Fibroblast of skin of back (primary cell): ENCODE data around the gene PARD3B.
A peak's percentile ranks its signal among the peaks of the same experiment; 100 is the strongest.
"Not testable (repeated sequence)": the region's sequence is repeated elsewhere in the genome, so short reads cannot be mapped to it uniquely, and the experiment has no call there.

ENCODE experiments used
- DNase-seq: peaks from one replicate; pipeline ENCODE4 v3.0.0-alpha.2; 2013

PARD3B gene

DNA sequence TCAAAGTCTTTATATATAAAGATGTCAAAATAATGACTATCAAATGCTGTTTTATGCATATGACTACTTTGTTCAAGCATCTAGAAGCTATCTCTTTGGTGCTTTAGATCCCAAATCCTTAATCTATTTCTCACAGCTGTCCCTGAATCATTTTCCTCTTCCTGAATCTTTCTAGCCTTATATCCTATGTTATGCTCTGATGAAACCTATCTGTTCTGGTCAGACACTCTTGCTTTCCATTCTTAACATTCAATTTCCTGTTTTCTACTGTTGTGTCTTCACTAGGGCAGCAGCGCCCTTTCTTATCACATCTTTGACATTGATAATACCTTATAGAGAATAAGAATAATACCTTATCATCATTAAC is 6.3 kb upstream of the PARD3B start:
- no peak for DNase-seq

DNA sequence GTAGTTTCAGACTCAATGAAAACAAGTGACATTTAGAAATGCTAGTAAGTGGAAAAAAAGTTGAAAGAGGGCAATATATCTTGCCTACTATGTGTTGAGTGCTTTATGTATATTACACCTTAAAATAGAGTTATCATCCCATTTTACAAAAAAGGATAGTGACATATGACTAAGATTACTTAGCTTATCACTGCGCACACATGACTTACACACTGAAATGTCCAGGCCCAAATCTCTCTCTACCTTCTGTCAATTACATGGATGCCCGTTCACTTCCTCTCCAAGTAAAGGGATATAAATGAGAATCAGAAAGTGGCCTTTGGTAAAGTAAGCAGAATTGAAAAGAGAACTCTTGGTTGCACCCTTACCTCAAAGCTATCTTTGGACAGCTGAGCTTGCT is 3.6 kb upstream of the PARD3B start:
- no peak for DNase-seq

DNA sequence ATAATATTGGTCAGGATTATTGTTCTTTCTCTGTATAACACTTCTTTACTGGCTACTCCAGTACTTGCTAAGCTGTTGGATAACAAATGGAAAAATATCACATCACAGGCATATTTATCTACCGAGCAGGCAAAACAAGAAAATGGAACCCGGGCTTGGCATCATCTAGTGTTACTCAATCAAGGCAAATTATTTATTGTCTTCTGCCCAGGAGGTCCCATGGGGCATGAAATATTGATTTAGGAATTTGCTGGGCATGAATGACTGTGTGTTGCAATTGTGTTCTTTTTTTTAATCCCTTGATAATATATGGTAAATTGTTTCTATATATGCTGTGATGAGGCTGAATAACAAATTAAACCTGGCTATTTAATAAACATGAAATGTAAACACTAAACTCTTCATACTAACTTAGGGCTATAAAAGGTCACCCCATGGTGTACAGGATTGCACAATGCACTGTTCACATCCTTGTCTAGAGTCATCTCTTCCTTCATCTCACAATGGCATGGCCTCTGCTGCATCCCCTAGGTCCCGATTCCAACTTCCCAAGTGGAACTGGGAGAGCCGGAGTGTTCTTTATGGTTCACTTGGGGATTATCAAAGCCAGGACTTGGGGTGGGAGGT is 2.2 kb upstream of the PARD3B start:
- no peak for DNase-seq

DNA sequence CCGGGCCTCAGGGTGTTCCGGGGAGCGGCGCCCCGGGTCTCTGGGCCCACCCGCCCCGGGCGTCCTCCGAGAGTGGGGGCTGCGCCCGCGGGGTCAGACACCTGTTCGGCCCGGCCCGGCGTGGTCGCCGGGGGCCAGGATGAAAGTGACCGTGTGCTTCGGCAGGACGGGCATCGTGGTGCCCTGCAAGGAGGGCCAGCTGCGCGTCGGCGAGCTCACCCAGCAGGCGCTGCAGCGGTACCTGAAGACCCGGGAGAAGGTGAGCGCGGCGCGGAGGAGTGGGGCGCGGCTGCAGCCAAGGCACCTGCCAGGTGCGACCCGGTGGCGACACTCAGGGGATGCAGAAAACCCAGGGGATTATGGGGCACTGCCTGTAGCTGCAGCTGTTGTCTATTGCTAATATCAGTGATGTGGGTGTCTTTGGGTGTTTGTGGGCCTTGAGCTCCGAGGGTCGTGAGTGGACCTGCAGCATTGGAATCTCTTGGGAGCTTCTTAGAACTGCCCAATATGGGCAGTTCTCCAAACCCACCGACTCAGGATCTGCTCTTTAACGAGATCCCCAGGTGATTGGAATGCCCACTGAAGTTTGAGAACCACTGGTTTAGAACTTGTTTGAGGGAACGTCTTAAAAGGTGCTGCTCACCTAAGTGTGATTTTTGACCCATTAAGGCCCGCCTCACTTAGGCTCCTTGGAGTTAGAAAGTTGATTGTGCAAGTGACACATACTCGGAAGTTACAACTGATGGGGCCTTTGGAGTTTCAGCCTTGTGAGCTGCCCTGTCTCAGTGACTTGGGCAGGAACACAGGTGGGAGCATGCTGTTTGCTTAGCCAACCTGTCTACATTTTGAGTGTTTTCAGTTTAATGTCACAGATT is 823 bp downstream of the PARD3B start:
- no peak for DNase-seq

DNA sequence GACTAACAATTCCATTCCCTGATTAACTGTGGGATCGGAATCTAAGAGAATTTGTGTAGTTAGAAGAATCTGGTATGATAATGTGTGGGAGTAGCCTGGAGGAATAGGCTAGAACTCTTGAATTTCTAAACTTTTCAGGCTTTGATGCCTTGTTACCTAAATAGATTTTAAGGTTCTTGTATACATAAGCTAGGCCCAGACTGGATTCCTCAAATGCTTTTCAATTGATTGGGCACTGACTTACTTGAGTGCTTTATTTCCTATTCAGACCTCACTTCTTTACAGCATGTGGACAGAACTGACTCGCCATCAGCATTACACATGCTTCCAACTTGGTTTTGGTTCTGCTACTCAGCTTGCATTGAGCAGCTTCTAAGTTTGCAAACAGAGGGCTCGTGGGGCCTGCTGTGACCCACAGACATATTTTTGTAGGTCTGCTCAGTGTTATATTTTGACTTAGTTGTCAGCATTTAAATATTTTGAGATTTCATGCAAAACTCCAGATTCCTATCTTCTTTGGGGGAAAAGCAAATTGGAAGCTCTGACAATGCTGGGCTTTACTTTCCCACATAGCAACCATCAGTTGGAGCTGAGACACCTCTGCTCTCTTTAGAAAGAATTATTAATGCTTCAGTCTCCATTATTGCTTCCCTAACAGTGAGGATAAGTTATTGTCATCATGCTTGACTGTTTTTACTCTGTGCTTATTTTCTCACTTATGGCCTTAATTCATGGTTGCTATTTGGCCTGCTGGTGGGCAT is 5.7 kb downstream of the PARD3B start:
- DNase-seq: peak; percentile 78

DNA sequence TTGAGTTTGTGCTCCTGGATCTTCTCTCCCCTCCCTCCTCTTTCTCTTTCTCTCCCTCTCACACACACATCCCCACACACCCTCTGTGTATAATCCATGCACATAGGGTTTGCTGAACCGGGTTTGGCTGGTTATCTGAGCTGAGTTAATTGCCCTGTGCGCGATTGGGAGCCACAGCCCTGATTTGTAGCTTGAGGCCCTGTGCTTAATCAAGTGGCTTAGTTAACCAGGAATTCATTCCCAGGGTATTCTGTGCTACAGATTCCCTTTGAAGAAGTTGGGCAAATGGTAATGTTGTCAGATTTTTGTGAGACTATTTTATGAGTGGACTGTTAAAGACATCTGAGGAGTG is 6.2 kb downstream of the PARD3B start:
- no peak for DNase-seq

DNA sequence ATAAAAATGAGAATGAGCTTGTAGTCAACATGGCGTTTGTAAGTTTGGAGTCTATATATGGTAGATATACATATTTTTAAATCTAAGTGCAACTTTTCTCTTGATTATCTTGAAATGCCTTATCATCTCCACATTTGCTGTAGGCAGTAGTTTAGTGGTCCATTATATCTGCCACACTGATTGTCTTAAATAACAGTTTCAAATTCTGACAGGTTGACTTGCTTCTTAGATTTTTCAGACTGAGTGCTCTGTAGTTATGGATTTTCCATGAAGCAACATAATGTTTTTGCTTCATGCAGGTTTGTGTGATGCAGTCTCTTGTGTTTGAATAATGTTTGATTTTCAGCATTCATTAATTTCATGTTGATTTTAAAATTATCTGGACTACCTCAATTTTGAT is 12.3 kb downstream of the PARD3B start:
- DNase-seq: no peak

DNA sequence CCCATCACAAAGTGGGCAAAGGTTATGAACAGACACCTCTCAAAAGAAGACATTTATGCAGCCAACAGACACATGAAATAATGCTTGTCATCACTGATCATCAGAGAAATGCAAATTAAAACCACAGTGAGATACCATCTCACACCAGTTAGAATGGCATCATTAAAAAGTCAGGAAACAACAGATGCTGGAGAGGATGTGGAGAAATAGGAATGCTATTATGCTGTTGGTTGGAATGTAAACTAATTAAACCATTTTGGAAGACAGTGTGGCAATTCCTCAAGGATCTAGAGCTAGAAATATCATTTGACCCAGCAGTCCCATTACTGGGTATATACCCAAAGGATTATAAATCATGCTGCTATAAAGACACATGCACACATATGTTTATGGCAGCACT is 14.1 kb downstream of the PARD3B start:
- DNase-seq: not testable (repeated sequence)

DNA sequence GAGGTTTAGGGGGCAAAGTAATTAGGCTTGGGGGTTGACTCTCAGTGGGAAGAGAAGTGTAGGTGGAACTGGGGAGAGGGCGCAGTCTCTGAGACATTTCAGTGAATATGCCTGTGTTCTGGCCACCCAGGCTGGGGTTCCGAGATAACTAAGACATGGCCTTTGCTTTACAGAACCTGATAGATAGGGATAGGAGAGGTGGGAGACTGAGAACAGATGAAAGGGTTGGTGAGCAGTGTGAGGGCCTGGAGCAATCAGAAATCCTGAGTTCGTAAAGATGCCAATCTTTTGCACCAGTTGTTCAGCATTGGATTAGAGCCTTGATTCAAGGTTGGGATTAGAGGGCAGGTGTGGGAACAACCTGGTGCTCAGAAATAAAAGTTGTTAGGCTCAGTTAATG is 15.6 kb downstream of the PARD3B start:
- no peak for DNase-seq

DNA sequence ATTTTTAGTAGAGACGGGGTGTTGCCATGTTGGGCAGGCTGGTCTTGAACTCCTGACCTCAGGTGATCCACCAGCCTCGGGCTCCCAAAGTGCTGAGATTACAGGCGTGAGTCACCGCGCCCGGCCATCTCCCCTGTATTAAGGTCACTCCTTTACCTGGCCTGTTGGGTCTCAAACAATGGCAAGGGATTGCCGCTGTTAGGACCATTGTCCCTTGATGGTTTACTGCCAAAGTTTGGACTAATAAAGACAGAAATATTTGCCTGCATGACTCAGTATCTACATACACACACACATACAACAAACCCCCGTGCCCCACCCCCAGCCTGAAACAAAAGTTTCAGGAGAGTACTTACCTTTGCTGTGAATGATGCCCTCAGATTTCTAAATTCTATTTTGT is 16.5 kb downstream of the PARD3B start:
- no peak for DNase-seq

DNA sequence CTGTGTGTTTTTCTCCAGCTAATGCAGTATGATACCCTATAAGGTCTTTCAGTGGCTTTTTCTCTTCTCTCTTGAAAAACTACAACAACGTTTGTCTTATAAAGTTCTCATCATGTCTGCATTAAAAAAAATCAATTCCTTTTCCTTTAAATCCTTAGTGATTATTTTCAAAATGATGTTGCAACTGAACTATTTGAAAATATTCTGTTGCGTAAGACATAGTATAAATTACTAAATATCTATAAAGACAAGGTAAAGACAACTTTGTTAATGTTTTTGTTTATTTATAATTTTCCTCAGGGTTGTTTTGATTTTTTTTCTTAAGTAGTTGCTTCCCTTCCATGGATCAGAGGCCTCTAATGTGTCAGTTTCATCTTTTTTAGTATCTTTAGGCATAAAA is 21.2 kb downstream of the PARD3B start:
- DNase-seq: no peak

DNA sequence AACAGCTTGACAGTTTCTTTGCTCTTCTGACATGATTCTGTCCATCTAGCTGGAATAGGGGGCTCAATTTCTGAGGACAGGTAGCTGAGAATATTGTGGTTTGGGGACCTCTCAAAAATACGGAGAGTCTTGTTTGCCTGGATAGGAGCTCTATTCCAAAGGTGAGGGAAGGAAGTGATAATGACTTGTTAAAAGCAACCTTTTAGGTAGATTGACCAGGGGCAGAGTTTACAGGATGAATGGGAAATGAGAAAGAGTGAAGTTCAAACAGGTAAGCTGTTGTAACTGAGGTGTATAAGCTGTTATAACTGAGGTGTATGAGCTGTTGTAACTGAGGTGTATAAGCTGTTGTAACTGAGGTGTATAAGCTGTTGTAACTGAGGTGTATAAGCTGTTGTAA is 25.1 kb downstream of the PARD3B start:
- no peak for DNase-seq

DNA sequence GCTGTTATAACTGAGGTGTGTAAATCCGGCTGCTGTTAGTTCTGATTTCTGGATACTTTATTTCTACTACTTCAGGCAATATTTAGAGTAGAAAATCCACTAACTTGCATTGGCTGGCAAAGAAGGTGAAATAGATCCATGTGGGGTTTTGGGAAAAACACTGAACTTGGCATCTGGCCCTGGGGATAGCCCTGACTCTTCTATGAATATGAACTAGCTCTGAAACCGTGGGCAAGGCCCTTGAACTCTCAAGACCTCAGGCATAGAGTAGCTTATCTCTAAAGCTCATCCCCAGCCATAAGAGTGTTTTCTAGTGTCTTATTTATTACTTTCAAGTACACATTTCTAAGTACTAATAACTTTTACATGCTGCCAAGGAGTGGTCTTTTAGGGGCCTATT is 25.8 kb downstream of the PARD3B start:
- DNase-seq: no peak

DNA sequence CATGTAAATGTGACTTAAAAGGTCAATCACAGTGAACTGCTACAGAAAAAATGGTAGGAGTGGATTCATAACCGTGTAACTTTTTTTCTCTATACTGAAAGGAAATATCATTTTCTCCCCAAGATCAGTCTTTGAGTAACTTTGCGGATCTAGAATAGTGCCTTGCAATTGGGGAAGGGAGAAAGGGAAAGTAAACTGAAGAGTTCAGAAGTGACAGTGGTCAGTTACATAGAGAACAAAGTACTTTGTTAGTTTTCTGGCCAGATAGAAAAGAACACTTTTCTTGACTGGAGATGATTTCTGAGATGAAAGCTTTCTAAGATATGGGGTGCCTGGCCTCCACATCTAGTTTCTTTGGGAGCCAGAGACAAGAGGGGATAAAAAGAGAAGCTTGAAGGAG is 26.6 kb downstream of the PARD3B start:
- DNase-seq: no peak

DNA sequence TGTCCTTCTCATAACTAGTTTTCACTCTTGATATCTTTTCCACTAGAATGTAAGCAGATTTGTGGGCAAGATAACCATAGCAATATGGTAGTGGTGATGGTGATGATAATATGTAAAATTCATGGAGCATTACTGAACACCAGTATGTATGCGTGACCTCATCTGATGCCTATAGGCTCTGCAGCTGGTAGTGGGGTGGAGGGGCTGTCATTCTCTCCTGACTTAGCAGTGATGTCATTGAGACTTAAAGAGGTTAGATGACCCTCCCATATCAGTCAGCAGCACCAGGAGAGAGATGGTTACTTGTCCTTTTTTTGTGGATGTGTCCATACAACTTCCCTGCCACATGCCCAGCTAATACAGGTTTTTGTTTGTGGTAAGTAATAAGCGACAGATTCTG is 27.9 kb downstream of the PARD3B start:
- no peak for DNase-seq

DNA sequence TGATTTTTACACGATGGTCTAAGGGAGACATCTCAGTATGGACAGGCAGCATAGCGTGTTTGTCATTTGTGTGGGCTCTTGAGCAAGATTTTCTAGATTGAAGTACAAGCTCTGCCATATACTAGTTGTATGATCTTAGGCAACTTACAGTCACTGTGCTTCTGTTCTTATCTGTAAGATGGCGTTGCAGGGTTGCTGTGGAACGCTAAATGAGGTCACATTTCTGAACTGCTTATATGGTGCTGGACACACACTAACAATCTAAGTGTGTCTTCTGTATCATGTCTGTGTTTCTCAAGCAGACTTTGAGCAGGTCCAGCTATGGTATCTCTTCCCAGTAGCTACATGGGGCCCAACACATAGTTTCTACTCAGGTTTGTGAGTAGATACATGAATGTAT is 29.2 kb downstream of the PARD3B start:
- DNase-seq: no peak

DNA sequence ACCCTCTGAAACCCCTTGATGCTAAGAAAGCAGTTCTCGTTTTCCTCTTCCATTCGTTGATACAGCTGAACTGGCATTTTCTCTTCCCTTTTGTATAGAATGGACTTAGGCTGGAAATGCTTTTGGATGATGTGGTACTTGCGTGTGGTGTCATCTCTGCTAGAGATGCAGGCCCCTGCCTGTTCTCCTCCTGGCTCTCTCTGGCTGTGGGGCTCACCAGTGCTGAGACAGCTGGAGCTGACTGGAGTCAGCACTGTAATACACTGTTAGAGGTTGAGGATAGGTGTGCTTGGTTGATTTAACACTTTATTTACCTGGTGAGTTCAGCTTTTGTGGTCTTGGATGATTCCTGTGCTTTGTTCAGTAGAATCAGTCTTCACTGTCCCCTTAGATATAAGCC is 30.2 kb downstream of the PARD3B start:
- DNase-seq: no peak

DNA sequence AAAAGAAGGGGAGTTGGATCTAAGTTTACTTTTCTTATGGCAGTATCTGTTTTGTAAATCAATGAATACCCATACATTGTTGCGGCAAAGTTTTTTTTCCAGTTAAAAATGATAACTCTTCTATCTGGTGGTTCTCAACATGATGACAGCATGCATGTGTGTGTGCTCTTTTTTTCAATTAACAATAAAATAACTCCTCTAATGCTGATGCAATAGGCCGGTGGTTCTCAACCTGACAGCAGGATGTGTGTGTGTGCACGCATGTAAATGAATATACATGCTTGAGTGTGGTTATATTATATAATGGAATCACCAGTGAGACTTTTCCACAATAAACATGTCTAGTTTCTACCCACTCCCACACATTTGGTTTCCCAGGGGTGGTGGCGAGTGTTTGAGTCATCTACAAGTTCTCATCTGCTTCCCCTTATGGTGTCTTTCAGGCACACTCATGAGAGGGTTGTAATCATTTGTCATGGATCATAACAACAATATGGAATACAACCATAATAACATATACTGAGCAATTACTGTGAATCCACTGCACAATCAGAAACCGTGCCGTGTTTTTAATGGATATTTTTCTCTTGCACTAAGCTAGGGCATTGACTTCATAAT is 31.2 kb downstream of the PARD3B start:
- no peak for DNase-seq

DNA sequence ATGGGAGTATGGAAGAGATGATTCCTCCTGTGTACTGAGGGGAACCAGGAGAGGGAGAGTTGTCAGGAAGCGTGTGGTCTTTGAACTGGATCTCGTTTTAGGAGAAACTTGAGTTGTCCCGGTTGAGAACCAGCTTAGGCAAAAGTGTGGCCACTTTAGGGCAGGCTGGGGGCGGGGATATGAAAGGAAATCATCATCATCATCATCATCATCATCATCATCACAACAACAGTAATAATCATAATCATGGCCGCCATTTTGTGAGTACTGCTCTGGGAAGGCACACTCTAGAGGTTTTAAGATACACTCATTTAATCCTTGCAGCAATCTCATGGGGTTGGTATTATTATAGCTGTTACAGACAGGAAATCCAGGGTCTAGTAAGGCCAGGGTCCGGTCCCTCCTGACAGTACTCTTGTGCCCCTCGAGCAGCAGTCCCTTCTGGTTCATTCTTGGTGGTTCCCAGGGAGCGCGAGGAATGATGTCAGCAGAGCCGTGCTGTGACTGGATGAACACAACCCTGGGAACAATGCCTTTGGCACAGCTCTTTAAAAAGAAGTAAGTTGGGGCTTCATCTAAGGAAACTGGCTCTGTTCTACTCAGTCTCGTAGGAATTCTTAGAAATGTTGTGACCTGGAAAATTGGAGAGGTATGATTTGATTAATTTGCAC is 33.8 kb downstream of the PARD3B start:
- DNase-seq: no peak

DNA sequence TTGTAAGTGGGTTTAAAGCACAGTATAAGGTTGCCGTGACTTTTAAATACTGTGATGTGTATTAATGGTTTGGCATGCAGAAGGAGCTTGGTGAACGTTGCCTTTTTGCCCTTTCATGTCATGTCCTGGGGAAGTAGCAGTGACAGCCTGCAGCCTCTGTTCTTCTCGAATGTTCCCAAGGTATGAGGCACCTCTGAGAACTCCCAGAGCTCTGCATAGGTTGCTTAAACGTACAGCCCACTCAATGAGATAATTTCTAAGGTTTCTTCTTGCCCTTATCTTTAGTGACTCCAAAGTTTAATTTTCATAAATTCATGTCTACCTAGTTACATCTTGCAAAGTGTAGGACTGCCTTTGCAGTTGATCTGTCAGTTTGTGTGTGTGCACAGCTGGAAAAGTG is 36.7 kb downstream of the PARD3B start:
- DNase-seq: no peak

DNA sequence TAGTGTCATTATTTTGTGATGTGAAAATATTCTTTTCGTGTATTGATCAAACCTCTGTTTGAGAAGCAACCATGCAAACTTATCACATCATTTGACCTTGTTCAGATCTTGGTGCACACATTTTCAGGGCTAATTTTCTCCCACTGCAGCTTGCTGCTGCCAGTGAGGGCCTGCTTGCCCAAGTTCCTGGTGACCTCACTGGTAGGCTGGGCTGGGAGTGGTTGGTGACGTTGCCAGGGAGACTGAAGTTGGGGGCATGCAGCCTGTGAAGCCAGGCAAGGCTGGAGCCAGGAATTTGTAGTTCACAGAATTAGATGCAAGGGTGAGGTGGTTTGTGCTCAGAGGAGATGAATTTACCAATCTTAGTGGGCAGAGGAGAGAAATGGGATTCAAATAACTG is 38.5 kb downstream of the PARD3B start:
- DNase-seq: no peak

DNA sequence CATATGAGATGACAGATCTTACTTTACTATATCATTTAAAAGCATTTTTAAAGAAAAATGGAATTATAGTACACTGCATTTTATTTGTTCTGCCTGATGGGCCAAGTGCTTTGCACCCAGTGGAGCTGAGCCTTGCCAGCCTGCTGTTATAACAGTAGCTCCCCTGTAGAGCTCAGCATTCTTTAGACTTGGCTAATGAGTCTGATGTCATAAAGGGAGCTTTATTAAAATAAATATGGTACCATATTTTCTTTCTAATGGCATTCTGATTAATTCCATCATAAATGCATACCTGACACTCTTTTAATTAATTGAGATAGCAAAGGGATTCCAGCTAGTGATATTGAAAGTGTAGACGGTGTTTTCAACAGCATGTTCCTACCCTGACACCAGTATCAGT is 40.7 kb downstream of the PARD3B start:
- DNase-seq: no peak
